Measurements from ENCODE around the gene TLL2.

Gene TLL2

GRCh38 chr10:96357038-96357620 lies 156.6 kb downstream of the TLL2 start:
- FAIRE-seq, result no peak

GRCh38 chr10:96352582-96352981 lies 161.1 kb downstream of the TLL2 start:
- no peak for FAIRE-seq

GRCh38 chr10:96352027-96352426 lies 161.7 kb downstream of the TLL2 start:
- no peak for FAIRE-seq

- FAIRE-seq, result no peak
These were observed 167.4 kb downstream of the TLL2 start for GRCh38 chr10:96346295-96346694.

- no peak for FAIRE-seq
These were observed 168.5 kb downstream of the TLL2 start for GRCh38 chr10:96345222-96345621.

- no peak for FAIRE-seq
These were observed 169.5 kb downstream of the TLL2 start for GRCh38 chr10:96344178-96344577.

GRCh38 chr10:96342402-96342801 lies 171.3 kb downstream of the TLL2 start:
- FAIRE-seq, result no peak

- no peak for FAIRE-seq
These were observed 172.2 kb downstream of the TLL2 start for GRCh38 chr10:96341219-96342182.

- peak; percentile 46 for FAIRE-seq
These were observed 173.5 kb downstream of the TLL2 start for GRCh38 chr10:96339956-96340904.

- FAIRE-seq, result no peak
These were observed 174.3 kb downstream of the TLL2 start for GRCh38 chr10:96339383-96339782.

GRCh38 chr10:96338279-96338925 lies 175.3 kb downstream of the TLL2 start:
- FAIRE-seq, result no peak

- no peak for FAIRE-seq
These were observed 176.6 kb downstream of the TLL2 start for GRCh38 chr10:96337106-96337505.

GRCh38 chr10:96334616-96335526 lies 178.9 kb downstream of the TLL2 start:
- FAIRE-seq, result no peak

GRCh38 chr10:96333101-96333500 lies 180.6 kb downstream of the TLL2 start:
- no peak for FAIRE-seq

- no peak for FAIRE-seq
These were observed 186.3 kb downstream of the TLL2 start for GRCh38 chr10:96327462-96327861.

- no peak for FAIRE-seq
These were observed 187.9 kb downstream of the TLL2 start for GRCh38 chr10:96325719-96326373.

- no peak for FAIRE-seq
These were observed 189.3 kb downstream of the TLL2 start for GRCh38 chr10:96324447-96324846.

- FAIRE-seq, result no peak
These were observed 191.5 kb downstream of the TLL2 start for GRCh38 chr10:96322275-96322674.

- FAIRE-seq, result no peak
These were observed 191.9 kb downstream of the TLL2 start for GRCh38 chr10:96321822-96322221.

- no peak for FAIRE-seq
These were observed 193.8 kb downstream of the TLL2 start for GRCh38 chr10:96319754-96320474.
